Stimulated activated CD4-positive, alpha-beta T cell treated with anti-CD3 and anti-CD28 coated beads, Interleukin-4, amount 100 ng/mL, for 48 hours (primary cell): ENCODE measurements around the gene RAB15.

Experiments
- DNase-seq, 2 donors: peaks; one replicate each; pipeline ENCODE4 v3.0.0-alpha.2; 2020; ENCODE audit warnings: low read depth in 2 of 2

RAB15 gene

GRCh38 chr14:64910847-64911495 is 61.2 kb downstream of the RAB15 start:
- no peak for DNase-seq

- no peak for DNase-seq
These were observed 66.1 kb downstream of the RAB15 start for GRCh38 chr14:64906022-64906421.

GRCh38 chr14:64899958-64900357 is 72.2 kb downstream of the RAB15 start:
- no peak for DNase-seq
